Right kidney (tissue), 1 donor: ENCODE results near the gene MYBPC2.
"Not testable (repeated sequence)": the region's sequence is repeated elsewhere in the genome, so short reads cannot be mapped to it uniquely, and the experiment has no call there.

Experiments used
- DNase-seq: peaks from one replicate; pipeline ENCODE4 v3.0.0-alpha.2; 2016

The MYBPC2 gene

DNA sequence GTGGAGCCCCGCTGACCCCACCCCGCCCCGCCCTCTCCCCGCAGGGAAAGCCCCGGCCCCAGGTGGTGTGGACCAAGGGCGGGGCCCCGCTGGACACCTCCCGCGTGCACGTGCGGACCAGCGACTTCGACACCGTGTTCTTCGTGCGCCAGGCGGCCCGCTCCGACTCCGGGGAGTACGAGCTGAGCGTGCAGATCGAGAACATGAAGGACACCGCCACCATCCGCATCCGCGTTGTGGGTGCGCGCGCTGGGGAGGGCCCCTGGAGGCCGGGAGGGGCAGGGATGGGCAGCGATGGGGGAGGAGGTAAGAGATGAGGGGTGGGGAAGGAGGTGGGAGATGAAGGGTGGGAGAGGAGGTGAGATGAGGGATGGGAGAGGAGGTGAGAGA is 26.4 kb downstream of the MYBPC2 start:
- DNase-seq, result no peak

DNA sequence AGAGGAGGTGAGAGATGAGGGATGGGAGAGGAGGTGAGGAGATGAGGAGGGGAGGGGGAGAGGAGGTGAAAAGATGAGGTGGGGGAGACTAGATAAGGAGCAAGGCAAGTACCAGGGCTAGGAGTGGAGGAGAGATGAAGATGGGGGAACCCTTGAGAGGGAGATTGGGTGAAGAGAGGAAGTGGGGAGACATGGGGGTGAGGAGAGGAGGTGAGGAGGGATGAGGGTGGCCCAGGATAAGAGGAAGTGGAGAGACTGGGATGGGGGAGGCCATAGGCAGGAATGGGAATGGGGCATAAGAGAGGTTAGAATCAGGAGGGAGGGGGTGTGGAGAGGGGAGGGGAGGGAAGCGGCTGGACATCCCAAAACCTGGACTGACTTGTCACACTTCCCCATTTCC is 26.9 kb downstream of the MYBPC2 start:
- DNase-seq, result no peak

DNA sequence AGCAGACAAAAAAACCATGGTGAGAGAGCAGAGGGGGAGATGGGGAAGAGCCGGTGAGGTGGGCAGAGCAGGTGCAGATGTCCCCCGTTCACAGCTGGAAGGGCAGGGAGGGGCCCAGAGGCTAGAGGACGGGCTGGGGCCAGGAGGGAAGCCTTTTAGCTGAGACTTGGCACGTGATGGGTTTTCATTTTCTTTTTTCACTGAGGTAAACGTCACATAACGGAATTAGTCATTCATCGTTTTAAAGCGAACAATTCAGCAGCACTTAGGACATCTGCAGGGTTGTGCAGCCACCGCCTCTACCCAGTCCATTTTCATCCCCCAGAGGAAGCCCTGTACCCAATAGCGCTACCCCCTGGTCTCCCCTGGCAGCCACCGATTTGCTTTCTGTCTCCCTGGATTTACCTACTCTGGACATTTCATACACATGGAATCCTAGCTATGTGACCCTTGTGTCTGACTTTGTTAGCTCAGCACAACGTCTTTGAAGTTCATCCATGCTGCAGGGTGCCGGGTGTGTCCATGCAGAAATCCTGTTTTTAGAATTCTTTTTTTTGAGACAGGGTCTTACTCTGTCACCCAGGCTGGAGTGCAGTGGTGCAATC is 27.6 kb downstream of the MYBPC2 start:
- no peak for DNase-seq

DNA sequence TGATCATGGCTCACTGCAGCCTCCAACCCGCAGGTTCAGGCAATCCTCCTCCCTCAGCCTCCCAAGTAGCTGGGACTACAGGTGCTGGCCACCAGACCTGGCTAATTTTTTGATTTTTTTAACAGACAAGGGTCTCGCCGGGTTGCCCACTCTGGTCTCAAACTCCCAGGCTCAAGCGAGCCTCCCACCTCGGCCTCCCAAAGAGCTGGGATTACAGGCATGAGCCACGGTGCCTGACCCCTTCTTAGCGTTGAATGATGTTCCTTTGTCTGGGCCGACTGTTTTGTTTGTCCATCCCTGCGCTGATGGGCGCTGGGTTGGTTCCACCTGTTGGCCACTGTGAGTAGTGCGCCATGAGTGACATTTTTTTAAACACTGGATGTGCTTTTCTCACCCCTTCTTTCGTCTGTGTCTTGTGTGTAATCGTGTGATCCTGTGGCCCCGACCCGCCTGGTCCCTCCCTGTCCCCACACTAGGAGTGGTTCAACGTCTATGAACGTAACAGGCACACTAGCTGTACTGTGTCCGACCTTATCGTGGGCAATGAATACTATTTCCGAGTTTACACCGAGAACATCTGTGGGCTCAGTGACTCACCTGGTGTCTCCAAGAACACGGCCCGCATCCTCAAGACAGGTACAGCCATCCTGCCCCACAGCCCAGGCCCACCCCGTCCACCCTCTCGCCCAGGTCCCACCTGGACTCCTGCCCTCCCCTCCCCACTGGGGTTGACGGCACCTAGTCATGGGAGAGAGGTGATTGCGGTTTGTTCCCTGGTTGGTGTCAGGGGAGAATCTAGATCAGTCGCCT is 28.6 kb downstream of the MYBPC2 start:
- DNase-seq, result peak; percentile 62

DNA sequence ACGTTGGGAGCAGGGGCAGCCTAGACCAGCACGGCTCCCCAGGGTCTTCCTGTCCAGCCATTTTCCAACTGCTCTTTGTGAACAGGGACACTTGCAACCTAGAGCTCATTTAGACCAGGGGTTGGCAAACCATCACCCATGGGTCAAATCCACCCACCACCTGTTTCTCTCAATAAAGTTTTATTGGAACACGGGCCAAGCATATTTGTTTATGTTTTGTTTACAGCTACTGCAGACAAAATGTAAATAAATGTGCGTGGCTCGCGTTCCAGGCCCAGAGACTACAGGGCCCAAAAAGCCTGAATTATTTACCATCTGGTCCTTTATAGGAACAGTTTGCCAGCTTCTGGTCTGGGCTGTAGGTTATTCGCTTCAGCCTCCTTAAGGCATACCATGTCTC is 30.3 kb downstream of the MYBPC2 start:
- DNase-seq, result no peak

DNA sequence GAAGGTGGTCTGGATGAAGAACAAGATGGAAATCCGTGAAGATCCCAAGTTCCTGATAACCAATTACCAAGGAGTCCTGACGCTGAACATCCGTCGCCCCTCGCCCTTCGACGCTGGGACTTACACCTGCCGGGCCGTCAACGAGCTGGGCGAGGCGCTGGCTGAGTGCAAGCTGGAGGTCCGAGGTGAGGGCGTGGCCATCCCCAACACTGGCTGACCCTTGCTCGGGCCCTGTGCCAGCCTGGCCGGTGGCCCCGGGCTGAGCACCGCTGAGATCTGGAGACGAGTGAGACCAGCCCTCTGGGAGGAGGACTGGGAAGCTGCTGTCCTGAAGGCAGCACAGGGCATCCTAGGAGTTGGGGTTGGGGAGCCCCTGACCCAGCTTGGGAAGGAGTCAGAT is 31.7 kb downstream of the MYBPC2 start:
- no peak for DNase-seq

DNA sequence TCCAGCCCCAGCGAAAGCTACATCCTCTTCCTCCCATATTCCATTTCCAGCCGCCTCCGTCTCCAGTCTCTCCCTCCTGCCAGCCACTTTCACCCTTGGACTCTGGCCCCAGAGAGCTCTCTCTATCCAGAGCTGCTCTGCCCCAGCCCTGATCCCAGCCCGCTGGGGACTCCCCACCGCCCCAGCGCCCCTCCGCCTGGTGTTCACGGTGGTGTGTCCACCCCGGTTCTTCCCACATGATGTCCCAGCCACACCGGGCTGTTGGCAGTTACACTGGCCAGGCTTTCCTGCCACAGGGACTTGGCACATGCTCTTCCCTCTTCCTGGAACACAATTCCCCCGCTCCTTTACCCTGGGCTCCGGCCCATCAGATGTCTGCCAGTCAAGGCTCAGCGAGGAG is 32.3 kb downstream of the MYBPC2 start:
- no peak for DNase-seq

DNA sequence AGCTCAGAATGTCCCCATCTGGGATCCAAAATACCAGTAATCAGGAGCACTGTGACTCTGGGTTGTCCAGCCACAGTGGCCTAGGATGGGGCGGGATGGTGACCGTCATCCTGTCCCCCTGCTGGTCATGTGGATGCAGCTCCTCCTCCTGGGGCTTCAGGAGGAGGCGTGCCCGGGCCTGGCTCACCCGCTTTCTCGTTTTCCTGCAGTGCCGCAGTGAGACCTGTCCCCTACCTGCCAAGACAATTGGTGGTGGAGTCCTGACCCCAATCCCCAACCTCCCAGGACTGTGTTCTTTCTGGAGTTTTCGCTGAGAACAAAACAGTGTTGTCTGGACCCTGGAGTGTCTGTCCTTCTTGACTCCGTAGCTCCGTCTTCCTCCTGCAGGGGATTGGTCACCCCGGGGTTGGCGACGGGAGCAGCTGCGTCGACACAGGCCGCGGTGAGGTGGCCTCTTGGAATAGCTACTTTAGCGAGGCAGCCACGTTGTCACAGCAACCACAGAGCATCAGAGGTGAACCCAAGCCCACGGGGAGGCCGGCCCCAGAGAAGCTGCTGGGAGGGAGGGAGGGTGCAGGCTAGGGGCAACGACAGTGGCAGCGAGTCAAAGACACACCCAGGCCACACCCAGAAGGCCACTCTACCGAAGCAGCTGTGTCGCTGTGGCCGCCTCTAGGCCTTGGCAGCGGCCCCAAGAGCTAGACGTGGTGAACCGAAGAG is 33.5 kb downstream of the MYBPC2 start:
- no peak for DNase-seq

DNA sequence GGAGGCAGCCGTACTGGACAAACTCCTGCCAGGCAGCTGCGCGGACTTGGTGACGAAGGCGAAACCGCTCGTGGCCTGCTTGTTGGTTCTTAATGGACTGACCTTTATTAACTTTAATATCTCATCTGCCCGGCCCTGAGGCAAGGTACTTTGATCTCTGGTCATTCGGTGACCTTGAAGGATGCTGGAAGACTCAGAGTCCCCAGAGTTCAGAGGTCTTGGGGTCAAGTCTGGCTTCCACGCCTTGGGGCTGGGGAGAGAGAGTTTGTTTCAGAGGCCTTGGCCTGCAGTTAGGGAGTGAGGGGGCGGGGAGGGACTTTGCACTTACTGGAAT is 34.0 kb downstream of the MYBPC2 start:
- DNase-seq, result no peak

DNA sequence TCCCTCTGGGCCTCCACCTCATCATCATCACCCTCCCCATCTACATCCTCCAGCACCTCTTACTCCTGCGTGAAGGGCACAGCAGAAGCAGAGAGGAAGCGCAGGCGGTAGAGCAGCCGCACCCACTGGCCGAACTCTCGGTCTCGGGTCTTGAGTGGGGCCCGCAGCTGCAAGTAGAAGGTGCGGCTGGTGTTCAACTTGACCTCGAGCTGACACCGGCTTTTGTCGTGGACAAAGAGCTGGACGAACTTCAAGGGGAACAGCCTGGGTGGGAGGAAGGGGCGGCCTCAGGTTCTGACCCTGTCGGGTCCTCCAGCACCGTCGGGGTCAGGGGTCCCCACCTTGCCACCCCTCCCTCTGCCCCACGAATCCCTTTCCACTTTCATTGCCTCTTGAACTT is 34.9 kb downstream of the MYBPC2 start:
- no peak for DNase-seq

DNA sequence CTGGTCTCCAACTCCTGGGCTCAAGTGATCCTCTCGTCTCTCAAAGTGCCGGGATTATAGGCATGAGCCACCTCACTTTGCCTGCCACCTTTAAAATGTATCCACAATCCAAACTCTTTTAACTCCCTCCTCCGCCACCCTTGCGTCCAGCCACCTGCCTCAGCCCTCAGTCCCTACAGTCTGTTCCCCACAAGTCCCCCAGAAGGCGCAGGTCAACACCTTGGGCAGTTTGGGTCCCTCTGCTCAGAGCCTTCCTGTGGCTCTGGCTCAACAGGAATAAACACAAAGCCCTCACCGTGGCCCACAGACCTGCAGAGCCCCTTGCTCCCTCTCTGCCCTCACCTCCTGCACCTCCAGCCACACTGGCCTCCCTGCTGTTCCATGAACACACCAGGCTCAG is 36.1 kb downstream of the MYBPC2 start:
- no peak for DNase-seq

DNA sequence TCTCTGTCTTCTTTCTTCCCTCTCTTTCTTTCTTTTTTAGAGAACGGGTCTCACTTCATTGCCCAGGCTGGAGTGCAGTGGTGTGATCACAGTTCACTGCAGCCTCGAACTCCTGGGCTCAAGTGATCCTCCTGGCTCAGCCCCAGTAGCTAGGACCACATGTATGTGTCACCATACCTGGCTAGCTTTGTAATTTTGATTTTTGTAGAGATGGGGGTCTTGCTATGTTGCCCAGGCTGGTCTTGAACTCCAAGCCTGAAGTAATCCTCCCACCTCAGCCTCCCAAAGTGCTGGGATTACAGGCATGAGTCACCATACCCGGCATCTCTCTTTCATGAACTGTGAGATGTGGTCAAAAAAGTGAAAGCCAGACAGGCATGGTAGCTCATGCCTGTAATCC is 40.6 kb downstream of the MYBPC2 start:
- not testable (repeated sequence) for DNase-seq

DNA sequence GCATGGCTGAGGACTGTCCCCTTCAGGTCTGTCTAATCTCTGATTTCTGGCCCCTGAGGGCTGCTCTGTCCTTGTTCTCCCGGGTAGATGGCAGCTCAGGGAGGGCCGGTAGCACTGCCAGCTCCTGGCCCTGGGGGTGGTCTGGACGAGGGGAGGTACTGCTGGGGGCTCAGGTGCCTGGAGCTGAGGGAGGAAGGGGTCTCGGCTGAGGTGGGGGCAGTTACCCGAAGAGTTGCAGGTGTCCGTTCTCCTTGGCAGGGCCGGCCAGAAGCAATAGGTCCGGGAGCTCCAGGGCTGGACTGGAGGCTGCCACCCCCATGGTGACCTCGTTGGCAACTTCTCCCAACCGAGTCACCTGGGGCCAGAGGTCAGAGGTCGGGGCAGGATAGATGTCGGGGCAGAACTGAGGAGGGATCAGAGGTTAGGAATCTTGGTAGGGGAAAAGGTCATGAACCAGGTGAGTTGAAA is 42.4 kb downstream of the MYBPC2 start:
- DNase-seq, result no peak

DNA sequence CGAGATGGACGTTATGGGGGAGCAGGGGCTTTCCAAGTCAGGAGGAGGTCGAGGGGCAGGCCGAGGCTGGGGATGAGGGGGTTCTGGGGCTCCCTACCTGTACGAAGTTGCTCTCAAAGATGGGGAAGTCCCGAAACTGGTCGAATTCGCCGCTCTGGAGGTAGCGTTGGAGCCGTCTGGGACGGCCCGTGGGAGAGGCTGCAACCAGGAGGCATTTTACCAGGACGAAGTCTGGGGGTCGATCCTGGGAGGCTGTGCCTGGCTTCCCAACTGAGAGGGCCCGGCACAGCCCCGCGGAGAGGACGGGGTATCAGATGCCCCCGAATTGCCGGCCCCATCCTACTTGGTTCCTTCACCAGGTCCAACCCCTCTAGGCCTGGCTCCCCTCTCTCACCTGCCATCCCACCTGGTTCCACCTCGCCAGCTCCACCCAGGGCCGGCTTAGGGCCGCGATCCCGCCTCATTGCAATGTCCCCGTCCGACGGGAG is 43.1 kb downstream of the MYBPC2 start:
- no peak for DNase-seq

DNA sequence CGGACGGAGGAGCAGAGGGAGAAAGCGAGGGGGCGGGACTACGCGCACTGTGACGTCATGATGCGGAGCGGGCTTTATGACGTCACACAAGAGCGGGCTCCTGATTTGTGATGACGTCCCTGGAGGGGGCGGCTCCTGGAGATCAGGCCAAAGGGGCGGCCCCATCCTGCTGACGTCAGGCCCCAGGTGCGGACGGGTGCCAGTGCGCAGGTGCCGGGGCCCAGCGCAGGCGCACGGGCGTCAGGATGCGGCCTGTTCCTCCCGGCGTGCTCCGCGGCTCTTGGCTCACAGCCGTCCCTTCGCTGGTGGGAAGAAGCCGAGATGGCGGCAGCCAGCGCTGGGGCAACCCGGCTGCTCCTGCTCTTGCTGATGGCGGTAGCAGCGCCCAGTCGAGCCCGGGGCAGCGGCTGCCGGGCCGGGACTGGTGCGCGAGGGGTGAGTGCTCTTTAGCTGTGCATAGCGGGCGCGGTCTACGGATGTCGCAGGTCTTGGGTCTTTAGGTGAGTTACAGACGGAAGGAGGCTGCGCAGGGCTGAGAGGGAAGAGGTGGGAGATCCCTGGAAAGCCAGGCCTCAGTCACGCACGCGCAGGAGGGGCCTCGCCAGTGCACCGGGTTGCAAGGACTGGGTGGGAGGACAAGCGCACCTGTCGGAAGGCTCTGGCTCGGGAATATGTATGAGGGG is 43.7 kb downstream of the MYBPC2 start, which contains the start of the genes EMC10 and GARIN5A:
TSS of gene EMC10 (plus strand) at position 284 of the 683 bp plus-strand sequence. CDS start at position 322, 38 bp downstream.
TSS of gene GARIN5A (minus strand) at position 625 of the 683 bp plus-strand sequence. CDS start at position 165, 460 bp downstream.
- DNase-seq, result peak; percentile 98

DNA sequence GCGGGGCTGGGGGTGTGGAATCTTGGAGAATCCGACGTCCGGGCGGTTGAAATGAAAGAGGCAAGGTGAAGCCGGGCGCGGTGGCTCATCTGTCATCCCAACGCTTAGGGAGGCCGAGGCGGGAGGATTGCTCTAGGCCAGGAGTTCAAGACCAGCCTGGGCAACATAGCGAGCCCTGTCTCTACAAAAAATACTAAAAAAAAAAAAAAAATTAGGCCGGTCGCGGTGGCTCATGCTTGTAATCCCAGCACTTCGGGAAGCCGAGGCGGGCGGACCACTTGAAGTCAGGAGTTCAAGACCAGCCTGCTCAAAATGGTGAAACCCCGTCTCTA is 44.2 kb downstream of the MYBPC2 start:
- DNase-seq, result no peak

DNA sequence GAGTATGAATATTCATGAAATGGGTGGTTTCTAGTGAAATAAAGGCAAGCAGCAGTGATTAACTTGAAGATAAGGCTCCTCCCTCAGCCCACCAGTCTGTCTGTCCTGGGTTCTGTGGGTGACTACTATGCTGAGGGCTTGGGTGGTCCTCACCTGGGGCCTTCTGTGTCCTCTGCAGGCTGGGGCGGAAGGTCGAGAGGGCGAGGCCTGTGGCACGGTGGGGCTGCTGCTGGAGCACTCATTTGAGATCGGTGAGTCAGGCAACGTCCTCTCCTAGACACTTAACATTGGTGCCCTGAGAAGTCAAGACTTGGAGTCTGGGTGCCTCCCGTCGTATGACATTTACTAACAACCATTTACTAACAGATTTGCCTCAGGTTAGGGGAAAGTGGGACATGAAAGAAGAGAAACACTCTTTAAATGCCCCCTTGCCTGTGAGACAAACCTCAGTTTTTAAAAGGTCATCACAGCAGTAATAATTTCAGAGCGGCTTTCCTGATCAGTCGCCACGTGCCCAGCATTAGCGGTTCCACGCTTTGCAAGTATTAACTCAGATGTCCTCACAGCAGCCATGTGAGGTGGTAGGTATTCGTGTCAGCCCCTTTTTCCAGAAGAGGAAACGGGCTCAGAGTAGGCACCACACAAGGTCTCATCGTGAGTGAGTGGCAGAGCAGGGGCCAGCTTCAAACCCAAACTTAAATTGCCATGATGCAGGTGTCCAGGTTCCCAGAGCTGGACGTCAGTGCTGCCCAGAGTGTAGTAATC is 45.2 kb downstream of the MYBPC2 start:
- no peak for DNase-seq

DNA sequence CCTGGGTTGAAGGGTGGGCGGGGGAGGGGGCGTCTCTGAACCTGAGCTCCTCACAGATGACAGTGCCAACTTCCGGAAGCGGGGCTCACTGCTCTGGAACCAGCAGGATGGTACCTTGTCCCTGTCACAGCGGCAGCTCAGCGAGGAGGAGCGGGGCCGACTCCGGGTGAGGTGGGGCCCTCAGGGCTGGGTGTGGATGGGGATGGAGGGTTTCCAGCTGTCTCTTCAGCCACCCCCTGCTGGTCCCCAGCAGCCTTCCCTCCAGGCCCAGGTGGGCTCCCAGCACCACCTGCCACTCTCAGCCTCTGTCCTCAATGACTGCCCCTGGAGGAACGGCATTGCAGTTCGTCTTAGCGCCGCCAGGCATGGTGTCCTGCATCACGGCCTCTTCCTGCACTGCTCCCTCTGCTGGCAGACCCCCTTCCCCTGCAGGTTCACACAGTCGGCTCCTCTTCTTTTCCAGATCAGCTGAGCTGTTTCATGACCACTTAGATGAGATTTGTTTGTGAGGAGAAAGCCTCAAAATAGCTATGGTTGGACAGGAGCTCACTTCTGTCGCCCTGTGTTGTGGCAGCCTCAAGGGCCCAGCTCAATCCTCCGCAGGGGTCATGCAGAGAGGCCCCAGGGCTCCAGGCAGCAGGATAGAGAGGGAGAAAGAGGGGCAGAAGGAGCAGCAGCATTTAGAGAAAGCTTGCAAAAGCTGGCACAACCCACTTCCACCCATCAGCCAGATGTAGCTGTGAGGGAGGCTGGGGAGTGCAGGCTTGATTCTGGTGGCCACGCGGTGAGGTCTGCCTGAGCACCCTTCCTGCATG is 46.4 kb downstream of the MYBPC2 start:
- DNase-seq, result no peak

DNA sequence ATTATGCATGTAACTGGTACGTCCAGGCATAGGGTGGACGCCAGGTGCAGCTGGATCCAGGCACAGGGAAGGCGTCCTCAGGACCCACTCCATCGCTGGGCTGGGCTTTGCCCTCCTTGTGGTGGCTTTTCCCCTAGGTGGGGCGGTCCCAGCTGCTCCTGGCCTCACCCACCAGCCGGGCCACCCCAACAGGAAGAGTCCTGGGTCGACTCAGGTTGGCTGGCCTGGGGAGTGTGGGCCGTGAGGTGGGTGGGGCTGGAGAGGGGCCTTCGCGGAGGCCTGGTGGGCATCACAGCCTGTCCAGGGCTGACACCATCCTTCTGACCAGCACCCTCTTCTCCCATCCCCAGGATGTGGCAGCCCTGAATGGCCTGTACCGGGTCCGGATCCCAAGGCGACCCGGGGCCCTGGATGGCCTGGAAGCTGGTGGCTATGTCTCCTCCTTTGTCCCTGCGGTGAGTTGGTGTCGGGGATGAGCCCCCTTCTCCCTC is 47.1 kb downstream of the MYBPC2 start:
- no peak for DNase-seq

DNA sequence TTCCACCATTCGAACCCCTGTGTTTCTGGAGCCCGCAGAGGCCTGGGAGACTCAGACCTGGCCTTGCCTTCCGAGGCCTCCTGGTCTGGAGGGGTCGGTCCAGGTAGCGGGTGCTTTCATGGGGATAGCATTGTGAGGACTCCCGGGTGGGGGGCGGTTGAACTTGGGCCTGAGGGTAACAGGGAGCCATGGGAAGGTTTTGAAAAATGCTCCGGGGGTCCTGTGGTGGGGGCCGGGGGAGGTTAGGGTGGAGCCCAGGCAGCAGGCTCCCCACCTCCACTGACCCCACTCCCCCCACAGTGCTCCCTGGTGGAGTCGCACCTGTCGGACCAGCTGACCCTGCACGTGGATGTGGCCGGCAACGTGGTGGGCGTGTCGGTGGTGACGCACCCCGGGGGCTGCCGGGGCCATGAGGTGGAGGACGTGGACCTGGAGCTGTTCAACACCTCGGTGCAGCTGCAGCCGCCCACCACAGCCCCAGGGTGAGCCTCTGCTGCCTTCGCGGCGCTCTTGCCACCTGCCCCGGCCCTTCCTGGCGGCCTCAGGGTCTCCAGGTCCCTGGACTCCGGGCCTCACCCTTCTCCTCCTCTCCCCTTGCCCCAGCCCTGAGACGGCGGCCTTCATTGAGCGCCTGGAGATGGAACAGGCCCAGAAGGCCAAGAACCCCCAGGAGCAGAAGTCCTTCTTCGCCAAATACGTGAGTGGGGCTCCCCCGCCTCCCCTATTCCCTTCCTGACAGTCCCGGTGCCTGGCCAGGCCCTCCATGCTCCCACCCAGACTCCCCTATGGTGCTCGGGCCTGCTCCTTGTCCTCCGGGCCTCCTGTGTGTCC is 47.8 kb downstream of the MYBPC2 start:
- no peak for DNase-seq
